ENCODE data around the gene PPDPF. TPM values are rescaled to one million over a fixed set of nuclear protein-coding genes. Genes with fewer than 3 reads are reported as not detected.
A peak's percentile ranks its signal among the peaks of the same experiment; 100 is the strongest.
"Not testable (repeated sequence)": the region's sequence is repeated elsewhere in the genome, so short reads cannot be mapped to it uniquely, and the experiment has no call there.

PPDPF gene
- total RNA-seq, 8 experiments from 2014 or later = 12.8 to 270 (median 87.9) TPM

GRCh38 chr20:63556873-63557478 lies 36.4 kb downstream of the PPDPF start:
- in situ Hi-C loops (cut with MboI; ENCODE audit: low pct_unique_long_range_greater_than_20kb in 2 of 9, low sequenced_read_pairs in 9 of 9, unreplicated experiment in 9 of 9) = no loop called here

GRCh38 chr20:63557481-63557891 lies 36.9 kb downstream of the PPDPF start:
- H3K27ac ChIP-seq = no peak overlapping the region
- ATAC-seq (replicated peaks in 6 of 8) = no peak
- H3K4me3 ChIP-seq = no peak overlapping the region
- 90% methylated on average over 2 of the region's 19 CpGs; no CpG with 5 or more reads in 9 of the 10 experiments for WGBS, 10 experiments
- H3K4me1 ChIP-seq (replicated peaks in 1 of 2) = peaks cover 16 to 32% of the 10 kb centered on the region in 2 donors
- in situ Hi-C loops (cut with MboI; ENCODE audit: low pct_unique_long_range_greater_than_20kb in 2 of 9, low sequenced_read_pairs in 9 of 9, unreplicated experiment in 9 of 9) = no loop called here

More at GRCh38 chr20:63556873-63557478, 36.4 kb downstream of the PPDPF start:
- 60 to 70% methylated on average over 2 of the region's 23 CpGs; no CpG with 5 or more reads in 8 of the 10 experiments for WGBS, 10 experiments
- peaks cover 16 to 32% of the 10 kb centered on the region in 2 donors for H3K4me1 ChIP-seq (replicated peaks in 1 of 2)
- no peak overlapping the region for H3K4me3 ChIP-seq
- peak overlapping the region in 1 of 2 donors; percentile 20 for H3K27ac ChIP-seq
- peak in 5 of 8 experiments; percentile 5 to 42 (median 35) for ATAC-seq (replicated peaks in 6 of 8)

GRCh38 chr20:63558804-63559484 lies 38.4 kb downstream of the PPDPF start:
- no peak overlapping the region for H3K4me3 ChIP-seq
- ATAC-seq (replicated peaks in 6 of 8) = no peak
- 92 to 100% (median 100%) methylated on average over 1 to 3 of the region's 14 CpGs; no CpG with 5 or more reads in 6 of the 10 experiments for WGBS, 10 experiments
- in situ Hi-C loops (cut with MboI; ENCODE audit: low pct_unique_long_range_greater_than_20kb in 2 of 9, low sequenced_read_pairs in 9 of 9, unreplicated experiment in 9 of 9) = no loop called here
- peaks cover 16 to 23% of the 10 kb centered on the region in 2 donors for H3K4me1 ChIP-seq (replicated peaks in 1 of 2)
- no peak overlapping the region for H3K27ac ChIP-seq

GRCh38 chr20:63559485-63560332 lies 39.1 kb downstream of the PPDPF start:
- in situ Hi-C loops (cut with MboI; ENCODE audit: low pct_unique_long_range_greater_than_20kb in 2 of 9, low sequenced_read_pairs in 9 of 9, unreplicated experiment in 9 of 9); ATAC-seq (replicated peaks in 6 of 8): not testable (repeated sequence)

GRCh38 chr20:63560333-63560805 lies 39.8 kb downstream of the PPDPF start:
- Histone ChIP-seq H3K4me3 (no peak overlapping the region), H3K4me1 (replicated peaks in 1 of 2) (peaks cover 3 to 10% of the 10 kb centered on the region in 2 donors), H3K27ac (no peak overlapping the region)
- in situ Hi-C loops (cut with MboI; ENCODE audit: low pct_unique_long_range_greater_than_20kb in 2 of 9, low sequenced_read_pairs in 9 of 9, unreplicated experiment in 9 of 9) = no loop called here
- WGBS, 10 experiments = 100% methylated on average over 1 of the region's 16 CpGs; no CpG with 5 or more reads in 9 of the 10 experiments
- ATAC-seq (replicated peaks in 6 of 8) = no peak

More at GRCh38 chr20:63559485-63560332, 39.1 kb downstream of the PPDPF start:
- H3K4me3 ChIP-seq, H3K27ac ChIP-seq: not testable (repeated sequence)
- peaks cover 9 to 16% of the 10 kb centered on the region in 2 donors for H3K4me1 ChIP-seq (replicated peaks in 1 of 2)
- WGBS, 10 experiments = no CpG with 5 or more reads among the region's 31 CpGs

GRCh38 chr20:63560856-63561609 lies 40.5 kb downstream of the PPDPF start:
- in situ Hi-C loops (cut with MboI; ENCODE audit: low pct_unique_long_range_greater_than_20kb in 2 of 9, low sequenced_read_pairs in 9 of 9, unreplicated experiment in 9 of 9) = no loop called here
- 87 to 90% methylated on average over 2 to 3 of the region's 26 CpGs; no CpG with 5 or more reads in 8 of the 10 experiments for WGBS, 10 experiments
- Histone ChIP-seq H3K4me3 (no peak overlapping the region), H3K4me1 (replicated peaks in 1 of 2) (peaks cover 3 to 10% of the 10 kb centered on the region in 2 donors), H3K27ac (no peak overlapping the region)
- ATAC-seq (replicated peaks in 6 of 8) = no peak

GRCh38 chr20:63561624-63562396 lies 41.2 kb downstream of the PPDPF start:
- Histone ChIP-seq H3K4me1 (replicated peaks in 1 of 2) (peaks cover 2 to 7% of the 10 kb centered on the region in 2 donors), H3K4me3 (no peak overlapping the region), H3K27ac (no peak overlapping the region)
- in situ Hi-C loops (cut with MboI; ENCODE audit: low pct_unique_long_range_greater_than_20kb in 2 of 9, low sequenced_read_pairs in 9 of 9, unreplicated experiment in 9 of 9) = no loop called here
- 82 to 100% methylated on average over 1 to 6 of the region's 36 CpGs; no CpG with 5 or more reads in 8 of the 10 experiments for WGBS, 10 experiments
- no peak for ATAC-seq (replicated peaks in 6 of 8)

- no peaks in the 10 kb centered on the region for H3K4me1 ChIP-seq (replicated peaks in 1 of 2)
- in situ Hi-C loops (cut with MboI; ENCODE audit: low pct_unique_long_range_greater_than_20kb in 2 of 9, low sequenced_read_pairs in 9 of 9, unreplicated experiment in 9 of 9) = no loop called here
- H3K27ac ChIP-seq = no peak overlapping the region
- WGBS, 10 experiments = 86 to 89% methylated on average over 12 to 13 of the region's 54 CpGs; no CpG with 5 or more reads in 8 of the 10 experiments
- no peak overlapping the region for H3K4me3 ChIP-seq
- no peak for ATAC-seq (replicated peaks in 6 of 8)
These were observed 42.1 kb downstream of the PPDPF start for GRCh38 chr20:63562461-63563224.

GRCh38 chr20:63563225-63563935 lies 42.8 kb downstream of the PPDPF start:
- ATAC-seq (replicated peaks in 6 of 8) = no peak
- H3K4me3 ChIP-seq = no peak overlapping the region
- WGBS, 10 experiments = 90 to 94% (median 91%) methylated on average over 2 to 8 of the region's 55 CpGs; no CpG with 5 or more reads in 7 of the 10 experiments
- H3K27ac ChIP-seq = no peak overlapping the region
- in situ Hi-C loops (cut with MboI; ENCODE audit: low pct_unique_long_range_greater_than_20kb in 2 of 9, low sequenced_read_pairs in 9 of 9, unreplicated experiment in 9 of 9) = no loop called here
- no peaks in the 10 kb centered on the region for H3K4me1 ChIP-seq (replicated peaks in 1 of 2)

- in situ Hi-C loops (cut with MboI; ENCODE audit: low pct_unique_long_range_greater_than_20kb in 2 of 9, low sequenced_read_pairs in 9 of 9, unreplicated experiment in 9 of 9) = no loop called here
- 80 to 100% (median 91%) methylated on average over 4 to 7 of the region's 62 CpGs; no CpG with 5 or more reads in 6 of the 10 experiments for WGBS, 10 experiments
These were observed 43.7 kb downstream of the PPDPF start for GRCh38 chr20:63564036-63564810.

More at GRCh38 chr20:63564036-63564810, 43.7 kb downstream of the PPDPF start:
- no peak overlapping the region for H3K4me3 ChIP-seq
- no peak overlapping the region for H3K27ac ChIP-seq
- no peaks in the 10 kb centered on the region for H3K4me1 ChIP-seq (replicated peaks in 1 of 2)
- ATAC-seq (replicated peaks in 6 of 8) = no peak

Data from motor neuron (in vitro differentiated cells).